Measurements from ENCODE around the gene HSD3B7. TPM values are rescaled to one million over a fixed set of nuclear protein-coding genes. Genes with fewer than 3 reads are reported as not detected.

The HSD3B7 gene
- total RNA-seq, 1 donor from 2014 or later = 30.4 TPM

DNA sequence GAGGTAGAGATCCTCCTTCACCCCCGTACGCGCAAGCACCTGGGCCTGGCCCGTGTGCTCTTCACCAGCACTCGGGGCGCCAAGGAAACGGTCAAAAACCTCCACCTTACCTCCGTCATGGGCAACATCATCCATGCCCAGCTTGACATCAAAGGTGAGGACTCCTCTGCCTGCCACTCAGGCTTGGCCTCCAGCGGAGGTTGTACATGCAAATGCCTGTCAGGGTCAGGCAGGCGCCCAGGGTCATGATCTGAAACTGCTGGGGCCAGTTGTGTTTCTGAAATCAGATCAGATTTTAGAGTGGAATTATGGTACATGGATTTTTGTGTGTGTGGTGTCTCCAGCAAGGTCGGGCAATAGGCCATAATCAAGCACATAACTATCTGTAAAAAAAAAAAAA, 23.6 kb upstream of the HSD3B7 start:
- peaks cover 73% of the 10 kb centered on the region for H3K36me3 ChIP-seq
- H3K4me1 ChIP-seq = peaks cover 10% of the 10 kb centered on the region
- H3K4me3 ChIP-seq = no peak overlapping the region
- H3K9me3 ChIP-seq = no peaks in the 10 kb centered on the region
- no peaks in the 10 kb centered on the region for H3K27me3 ChIP-seq
- intact Hi-C loops (cut with DNase I) = no loop called here
- no peak overlapping the region for H3K27ac ChIP-seq
- ATAC-seq (no peak), DNase-seq (no peak)
- TF ChIP-seq, protein P1, sequence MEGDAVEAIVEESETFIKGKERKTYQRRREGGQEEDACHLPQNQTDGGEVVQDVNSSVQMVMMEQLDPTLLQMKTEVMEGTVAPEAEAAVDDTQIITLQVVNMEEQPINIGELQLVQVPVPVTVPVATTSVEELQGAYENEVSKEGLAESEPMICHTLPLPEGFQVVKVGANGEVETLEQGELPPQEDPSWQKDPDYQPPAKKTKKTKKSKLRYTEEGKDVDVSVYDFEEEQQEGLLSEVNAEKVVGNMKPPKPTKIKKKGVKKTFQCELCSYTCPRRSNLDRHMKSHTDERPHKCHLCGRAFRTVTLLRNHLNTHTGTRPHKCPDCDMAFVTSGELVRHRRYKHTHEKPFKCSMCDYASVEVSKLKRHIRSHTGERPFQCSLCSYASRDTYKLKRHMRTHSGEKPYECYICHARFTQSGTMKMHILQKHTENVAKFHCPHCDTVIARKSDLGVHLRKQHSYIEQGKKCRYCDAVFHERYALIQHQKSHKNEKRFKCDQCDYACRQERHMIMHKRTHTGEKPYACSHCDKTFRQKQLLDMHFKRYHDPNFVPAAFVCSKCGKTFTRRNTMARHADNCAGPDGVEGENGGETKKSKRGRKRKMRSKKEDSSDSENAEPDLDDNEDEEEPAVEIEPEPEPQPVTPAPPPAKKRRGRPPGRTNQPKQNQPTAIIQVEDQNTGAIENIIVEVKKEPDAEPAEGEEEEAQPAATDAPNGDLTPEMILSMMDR (IDR thresholded peaks at IDR 0.05) = no peak

DNA sequence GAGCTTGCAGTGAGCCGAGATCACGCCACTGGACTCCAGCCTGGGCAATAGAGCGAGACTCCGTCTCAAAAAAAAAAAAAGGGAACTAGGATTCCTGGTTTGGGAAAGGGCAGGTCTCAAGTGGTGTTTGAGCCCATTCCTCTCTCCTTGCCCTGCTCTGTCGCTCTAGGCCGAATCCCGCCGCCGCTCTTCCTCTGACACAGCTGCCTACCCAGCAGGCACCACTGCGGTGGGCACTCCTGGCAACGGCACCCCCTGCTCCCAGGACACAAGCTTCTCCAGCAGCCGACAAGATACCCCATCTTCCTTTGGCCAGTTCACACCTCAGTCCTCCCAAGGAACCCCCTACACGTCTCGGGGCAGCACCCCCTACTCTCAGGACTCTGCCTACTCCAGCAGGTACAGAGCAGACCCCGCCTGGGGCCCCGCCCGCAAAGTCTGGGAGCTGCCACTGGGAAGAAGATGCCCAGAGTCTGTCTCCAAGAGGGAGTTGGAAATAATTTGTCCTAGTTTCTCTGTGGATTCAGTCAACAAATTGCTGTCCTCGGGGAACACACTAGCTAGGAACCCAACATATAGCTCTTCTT, 21.0 kb upstream of the HSD3B7 start:
- no peaks in the 10 kb centered on the region for H3K27me3 ChIP-seq
- H3K4me3 ChIP-seq = no peak overlapping the region
- ATAC-seq = no peak
- H3K9me3 ChIP-seq = no peaks in the 10 kb centered on the region
- TF ChIP-seq, protein P1 (IDR thresholded peaks at IDR 0.05) = no peak
- H3K4me1 ChIP-seq = peaks cover 4% of the 10 kb centered on the region
- H3K27ac ChIP-seq = no peak overlapping the region
- intact Hi-C loops (cut with DNase I) = no loop called here
- H3K36me3 ChIP-seq = peaks cover 99% of the 10 kb centered on the region
- no peak for DNase-seq

DNA sequence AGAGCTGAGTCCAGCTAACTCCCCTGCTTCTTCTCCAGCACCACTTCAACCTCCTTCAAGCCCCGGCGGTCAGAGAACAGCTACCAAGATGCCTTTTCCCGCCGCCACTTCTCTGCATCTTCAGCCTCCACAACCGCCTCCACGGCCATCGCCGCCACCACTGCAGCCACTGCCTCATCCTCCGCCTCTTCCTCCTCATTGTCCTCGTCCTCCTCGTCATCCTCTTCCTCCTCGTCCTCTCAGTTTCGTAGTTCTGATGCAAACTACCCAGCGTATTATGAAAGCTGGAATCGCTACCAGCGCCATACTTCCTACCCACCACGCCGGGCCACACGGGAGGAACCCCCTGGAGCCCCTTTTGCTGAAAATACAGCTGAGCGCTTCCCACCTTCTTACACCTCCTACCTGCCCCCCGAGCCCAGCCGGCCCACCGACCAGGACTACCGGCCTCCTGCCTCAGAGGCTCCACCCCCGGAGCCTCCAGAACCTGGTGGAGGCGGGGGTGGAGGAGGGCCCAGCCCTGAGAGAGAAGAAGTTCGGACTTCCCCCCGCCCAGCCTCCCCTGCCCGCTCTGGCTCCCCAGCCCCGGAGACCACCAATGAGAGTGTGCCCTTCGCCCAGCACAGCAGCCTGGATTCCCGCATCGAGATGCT, 20.3 kb upstream of the HSD3B7 start:
- intact Hi-C loops (cut with DNase I) = no loop called here
- no peak overlapping the region for H3K27ac ChIP-seq
- no peaks in the 10 kb centered on the region for H3K27me3 ChIP-seq
- ATAC-seq = no peak
- TF ChIP-seq, protein P1 (IDR thresholded peaks at IDR 0.05) = no peak
- no peak overlapping the region for H3K4me3 ChIP-seq
- peaks cover 100% of the 10 kb centered on the region for H3K36me3 ChIP-seq
- no peaks in the 10 kb centered on the region for H3K9me3 ChIP-seq
- no peak for DNase-seq
- no peaks in the 10 kb centered on the region for H3K4me1 ChIP-seq

DNA sequence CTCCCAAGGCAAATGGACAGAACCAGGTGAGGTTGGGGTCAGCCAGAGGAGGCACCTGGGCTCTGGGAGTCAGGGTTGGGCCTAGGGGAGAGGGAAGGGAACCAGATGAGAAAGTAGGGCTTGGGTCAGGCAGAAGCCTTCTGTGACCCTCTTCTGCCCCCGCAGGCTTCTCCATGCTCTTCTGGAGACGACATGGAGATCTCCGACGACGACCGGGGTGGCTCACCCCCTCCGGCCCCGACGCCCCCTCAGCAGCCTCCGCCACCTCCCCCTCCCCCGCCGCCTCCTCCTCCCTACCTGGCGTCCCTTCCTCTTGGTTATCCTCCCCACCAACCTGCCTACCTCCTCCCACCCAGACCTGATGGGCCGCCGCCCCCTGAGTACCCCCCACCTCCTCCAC, 19.6 kb upstream of the HSD3B7 start:
- no peaks in the 10 kb centered on the region for H3K27me3 ChIP-seq
- no peak for ATAC-seq
- intact Hi-C loops (cut with DNase I) = no loop called here
- H3K4me3 ChIP-seq = no peak overlapping the region
- DNase-seq = no peak
- no peak overlapping the region for H3K27ac ChIP-seq
- H3K36me3 ChIP-seq = peaks cover 98% of the 10 kb centered on the region
- H3K4me1 ChIP-seq = no peaks in the 10 kb centered on the region
- TF ChIP-seq, protein P1 (IDR thresholded peaks at IDR 0.05) = no peak
- no peaks in the 10 kb centered on the region for H3K9me3 ChIP-seq

DNA sequence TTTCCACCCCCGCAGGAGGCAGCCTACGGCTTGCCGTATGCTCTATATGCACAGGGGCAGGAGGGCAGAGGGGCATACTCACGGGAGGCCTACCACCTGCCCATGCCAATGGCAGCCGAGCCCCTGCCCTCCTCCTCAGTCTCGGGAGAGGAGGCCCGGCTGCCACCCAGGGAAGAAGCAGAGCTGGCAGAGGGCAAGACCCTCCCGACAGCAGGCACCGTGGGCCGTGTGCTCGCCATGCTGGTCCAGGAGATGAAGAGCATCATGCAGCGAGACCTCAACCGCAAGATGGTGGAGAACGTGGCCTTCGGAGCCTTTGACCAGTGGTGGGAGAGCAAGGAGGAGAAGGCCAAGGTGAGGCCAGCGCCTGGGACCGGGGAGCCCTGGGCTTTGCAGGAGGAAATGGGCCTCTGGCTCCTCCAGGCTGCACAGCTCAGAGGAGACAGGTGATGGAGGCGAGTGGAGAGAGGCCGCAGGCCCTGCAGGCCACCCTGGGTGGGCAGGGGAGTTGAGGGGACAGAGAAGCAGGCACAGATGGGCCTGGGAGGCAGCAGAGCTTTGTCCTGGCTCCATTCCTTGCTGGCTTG, 18.9 kb upstream of the HSD3B7 start:
- ATAC-seq (no peak), DNase-seq (no peak)
- H3K27me3 ChIP-seq = no peaks in the 10 kb centered on the region
- no peaks in the 10 kb centered on the region for H3K9me3 ChIP-seq
- intact Hi-C loops (cut with DNase I) = no loop called here
- TF ChIP-seq, protein P1 (IDR thresholded peaks at IDR 0.05) = no peak
- H3K4me1 ChIP-seq = no peaks in the 10 kb centered on the region
- H3K36me3 ChIP-seq = peaks cover 98% of the 10 kb centered on the region
- no peak overlapping the region for H3K27ac ChIP-seq
- no peak overlapping the region for H3K4me3 ChIP-seq

Data from upper lobe of right lung (tissue), 1 donor.